HG02973 (cell line): ENCODE data around the gene MORN1.
"Not testable (repeated sequence)": the region's sequence is repeated elsewhere in the genome, so short reads cannot be mapped to it uniquely, and the experiment has no call there.

ENCODE experiments used
- ATAC-seq: cut with Tn5 transposase; IDR thresholded peaks from one replicate; pipeline ENCODE4 v1.9.1; 2021; ENCODE audit warnings: moderate library complexity; ENCODE audit not compliant: unreplicated experiment

MORN1 gene

DNA sequence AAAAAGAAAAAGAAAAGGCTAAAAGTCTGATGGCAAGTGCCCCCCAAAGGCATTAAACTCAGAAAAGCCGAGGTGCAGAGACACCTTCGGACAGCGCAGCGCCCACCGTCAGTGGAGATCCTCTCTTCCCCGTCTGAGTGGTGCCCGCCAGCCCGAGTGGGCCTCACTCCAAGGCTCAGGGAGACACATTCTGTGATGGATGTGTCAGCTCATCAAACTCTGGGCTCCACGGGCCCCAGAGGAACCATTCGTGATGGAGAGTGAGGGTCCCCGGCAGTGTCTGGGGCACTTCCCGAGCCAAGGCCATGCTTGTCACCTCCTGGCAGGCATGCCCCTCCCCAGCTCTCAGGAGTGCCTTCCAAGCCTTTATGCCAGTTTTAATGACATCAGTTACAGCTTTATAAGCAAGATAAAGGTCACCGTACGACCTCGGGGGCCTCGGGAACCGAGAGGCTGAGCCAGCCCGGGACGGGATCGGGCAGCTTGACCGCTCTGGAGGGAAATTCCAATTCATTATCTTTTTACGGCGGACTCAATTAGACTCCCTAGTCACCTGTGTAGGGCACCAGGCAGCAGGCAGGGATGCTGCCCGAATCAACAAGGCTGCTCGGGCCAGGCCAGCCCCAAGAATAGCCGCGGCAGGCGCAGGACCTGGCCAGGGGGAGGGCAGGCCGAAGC lies 49.5 kb downstream of the MORN1 start:
- no peak for ATAC-seq

DNA sequence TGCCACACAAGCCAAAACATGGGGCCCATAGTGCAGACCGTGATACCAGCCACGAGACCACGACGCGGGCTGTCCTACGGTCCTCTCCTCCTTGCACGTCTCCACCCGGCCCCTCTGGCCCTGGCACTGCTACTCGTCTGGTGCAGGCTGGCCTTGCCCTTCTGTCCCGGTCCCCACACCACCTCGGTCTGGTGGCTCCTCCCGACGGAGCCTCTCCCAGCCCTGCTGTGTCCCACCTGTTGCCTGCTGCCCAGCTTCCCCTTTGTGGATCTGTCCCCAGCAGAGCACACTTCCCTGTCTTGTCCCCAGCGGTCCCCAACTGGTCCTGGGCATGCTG lies 50.5 kb downstream of the MORN1 start:
- ATAC-seq = no peak

GRCh38 chr1:2340086-2340917 lies 51.1 kb downstream of the MORN1 start:
- ATAC-seq = no peak

- no peak for ATAC-seq
These were observed 51.9 kb downstream of the MORN1 start for GRCh38 chr1:2339206-2340085.

GRCh38 chr1:2337501-2337900 lies 53.9 kb downstream of the MORN1 start:
- ATAC-seq = no peak

DNA sequence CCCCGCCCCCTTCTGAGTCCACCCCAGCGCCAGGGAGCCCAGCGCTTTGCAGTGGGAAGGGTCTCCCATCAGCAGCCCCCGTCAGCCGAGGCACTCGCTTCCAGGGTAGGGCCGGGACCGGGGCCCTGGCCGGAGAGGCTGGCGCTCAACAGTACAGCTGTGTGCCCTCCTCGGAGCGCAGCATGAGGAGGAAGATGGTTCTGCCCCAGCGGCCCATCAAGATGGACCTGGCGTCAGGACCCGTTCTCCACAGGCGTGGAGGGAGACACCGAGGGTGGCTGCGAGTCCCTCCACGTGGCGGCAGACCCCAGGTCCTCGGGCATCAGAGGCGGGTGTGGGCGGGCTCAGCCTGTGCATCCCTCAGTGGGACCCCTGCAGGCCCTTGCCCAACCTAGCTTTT lies 54.3 kb downstream of the MORN1 start:
- ATAC-seq = no peak

DNA sequence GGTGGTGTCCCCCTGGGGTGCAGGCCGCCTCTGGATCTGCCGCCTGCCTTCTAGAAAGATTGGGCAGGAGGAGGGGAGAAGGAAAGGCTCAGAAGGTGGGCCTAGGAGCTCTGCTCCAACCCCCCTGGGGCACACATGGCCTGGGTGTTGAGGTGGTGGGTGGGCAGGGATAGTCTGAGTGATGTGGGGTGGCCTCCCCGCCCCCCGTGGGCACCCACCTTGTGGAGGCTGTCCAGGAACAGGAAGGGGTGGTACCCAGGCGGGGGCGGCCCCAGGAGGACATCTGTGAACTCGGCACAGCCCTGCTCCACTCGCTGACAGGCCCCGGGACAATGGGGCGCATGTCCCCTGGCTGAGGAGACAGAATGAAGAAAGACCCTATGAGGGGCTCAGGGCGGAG lies 54.9 kb downstream of the MORN1 start:
- no peak for ATAC-seq

DNA sequence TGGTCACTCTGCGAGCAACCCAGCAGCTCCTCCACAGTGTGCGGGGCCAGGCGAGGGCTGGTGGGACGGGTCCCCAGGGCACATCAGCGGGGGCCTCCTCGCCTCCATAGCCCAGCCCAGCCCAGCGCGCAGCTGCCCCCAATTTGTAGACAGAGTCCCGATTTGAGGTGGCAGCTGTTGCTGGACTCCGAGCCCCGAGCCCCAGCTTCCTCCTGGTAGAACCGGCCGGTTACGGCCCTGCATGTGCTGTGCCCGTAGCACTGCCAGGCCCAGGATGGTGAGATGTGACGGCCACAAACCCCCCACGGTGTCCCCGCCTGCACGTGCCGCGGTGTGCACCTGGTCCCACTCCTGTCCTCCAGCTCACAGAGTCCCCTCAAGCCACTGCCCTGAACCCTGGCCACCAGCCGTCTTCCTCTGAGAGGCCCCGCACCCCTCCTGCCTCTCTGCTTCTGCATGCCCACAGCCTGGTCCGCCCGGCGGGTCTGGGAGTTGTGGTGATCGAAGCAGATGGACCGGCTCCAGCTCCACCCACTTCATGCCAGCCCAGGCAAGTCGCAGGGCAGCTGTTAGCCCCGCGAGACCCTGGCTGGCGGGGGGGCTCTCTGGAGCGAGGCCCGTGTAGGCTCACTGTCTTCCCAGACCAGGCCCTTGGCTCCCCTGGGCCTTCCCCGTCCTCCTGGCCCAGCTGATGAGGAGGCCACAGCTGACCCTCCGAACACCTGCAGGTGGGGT lies 55.5 kb downstream of the MORN1 start:
- ATAC-seq = no peak

DNA sequence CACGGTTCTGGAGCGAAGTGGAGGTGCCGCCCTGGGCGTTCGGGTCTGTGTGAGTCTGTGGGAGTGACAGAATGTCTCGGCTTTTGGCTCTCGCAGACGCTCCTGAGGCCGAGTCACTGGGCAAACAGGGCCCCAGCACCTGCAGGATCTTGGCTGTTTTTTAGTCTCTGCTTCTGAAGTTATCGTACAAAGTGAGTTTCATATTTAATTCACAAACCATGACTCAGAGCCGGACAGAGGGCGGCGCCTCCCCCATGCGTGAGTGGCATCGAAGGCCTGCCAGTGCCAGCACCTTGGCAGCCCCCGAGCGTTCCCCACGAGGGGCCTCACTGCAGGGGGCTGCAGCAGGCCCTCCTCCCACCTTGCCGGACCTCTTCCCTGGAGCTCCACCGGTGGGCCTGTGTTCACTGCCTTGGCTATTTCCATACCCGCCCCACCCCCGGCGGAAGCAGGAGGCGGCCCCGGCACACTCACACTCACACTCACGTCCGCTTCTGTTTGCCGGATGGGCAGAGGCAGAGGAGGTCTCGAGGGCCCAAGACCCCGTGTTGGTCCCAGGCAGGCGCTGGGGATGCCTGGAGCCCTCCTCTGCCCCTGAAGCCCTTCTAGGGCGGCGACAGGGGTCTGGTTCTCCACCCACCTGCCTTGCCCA lies 56.3 kb downstream of the MORN1 start:
- no peak for ATAC-seq

DNA sequence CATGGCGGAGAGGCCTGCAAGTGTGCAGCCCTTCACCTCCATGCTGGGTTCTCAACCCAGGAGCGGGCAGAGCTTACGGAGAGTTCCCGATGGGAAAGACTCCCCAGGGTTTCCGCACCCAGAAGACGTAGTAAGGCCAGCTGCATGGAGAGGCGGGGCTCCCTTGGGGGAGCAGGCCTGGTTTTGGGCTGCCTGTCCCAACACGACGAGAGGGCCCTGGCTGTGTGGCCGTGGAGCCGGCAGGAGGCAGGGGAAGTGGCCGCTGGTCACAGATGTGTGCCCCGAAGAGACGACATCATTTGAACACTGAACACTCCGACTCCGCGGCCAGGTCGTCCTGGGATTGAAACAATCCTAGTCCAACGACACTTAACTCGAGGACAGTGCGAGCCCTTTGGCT lies 57.0 kb downstream of the MORN1 start:
- ATAC-seq = no peak

DNA sequence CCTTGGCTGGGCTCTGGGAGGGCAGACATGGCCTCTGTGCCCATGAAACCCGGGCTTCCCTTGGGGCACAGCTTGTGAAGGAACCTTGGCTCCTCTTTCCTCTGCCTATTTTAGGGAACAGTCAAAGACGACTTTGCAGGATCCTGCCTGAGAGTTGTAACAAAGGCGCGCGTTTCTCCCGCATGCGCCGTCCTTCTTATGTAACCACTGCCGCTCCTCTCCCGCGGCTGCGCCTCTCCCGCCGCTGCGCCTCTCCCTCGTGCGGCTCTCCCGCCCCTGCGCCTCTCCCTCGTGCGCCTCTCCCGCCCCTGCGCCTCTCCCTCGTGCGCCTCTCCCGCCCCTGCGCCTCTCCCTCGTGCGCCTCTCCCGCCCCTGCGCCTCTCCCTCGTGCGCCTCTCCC lies 59.8 kb downstream of the MORN1 start:
- not testable (repeated sequence) for ATAC-seq

- no peak for ATAC-seq
These were observed 60.2 kb downstream of the MORN1 start for GRCh38 chr1:2331200-2331544.

DNA sequence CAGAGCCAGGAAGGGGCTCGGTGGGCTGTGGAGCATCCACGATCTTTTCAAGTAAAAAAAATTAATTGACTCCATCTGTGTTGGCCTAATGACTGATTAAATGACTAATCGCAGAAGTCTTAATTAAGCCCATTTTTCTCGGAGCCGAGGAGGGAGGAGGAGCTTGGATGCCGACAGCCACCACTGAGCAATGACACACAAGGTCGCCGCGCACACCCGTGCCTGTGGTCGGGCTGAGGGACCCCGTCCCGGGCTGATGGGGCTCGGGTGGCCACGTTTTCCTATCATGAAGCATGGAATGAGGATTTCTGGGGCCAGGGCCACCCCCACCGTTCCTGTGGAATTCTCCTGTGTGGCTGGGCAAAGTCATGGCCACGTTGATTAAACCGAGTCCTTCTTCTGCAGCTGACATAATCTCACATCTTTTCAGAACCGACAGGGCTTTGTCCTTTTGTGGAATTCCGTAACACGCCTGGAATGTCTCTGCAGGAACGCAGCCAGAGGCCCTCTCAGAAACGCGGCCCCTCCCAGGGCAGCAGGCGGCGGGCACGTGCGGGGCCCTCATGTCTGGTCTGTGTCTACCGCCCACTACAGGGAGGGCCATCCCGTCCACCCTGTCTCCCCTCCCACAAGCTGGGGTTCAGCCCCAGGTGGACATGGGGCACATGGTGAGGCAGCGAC lies 60.7 kb downstream of the MORN1 start:
- ATAC-seq = no peak

DNA sequence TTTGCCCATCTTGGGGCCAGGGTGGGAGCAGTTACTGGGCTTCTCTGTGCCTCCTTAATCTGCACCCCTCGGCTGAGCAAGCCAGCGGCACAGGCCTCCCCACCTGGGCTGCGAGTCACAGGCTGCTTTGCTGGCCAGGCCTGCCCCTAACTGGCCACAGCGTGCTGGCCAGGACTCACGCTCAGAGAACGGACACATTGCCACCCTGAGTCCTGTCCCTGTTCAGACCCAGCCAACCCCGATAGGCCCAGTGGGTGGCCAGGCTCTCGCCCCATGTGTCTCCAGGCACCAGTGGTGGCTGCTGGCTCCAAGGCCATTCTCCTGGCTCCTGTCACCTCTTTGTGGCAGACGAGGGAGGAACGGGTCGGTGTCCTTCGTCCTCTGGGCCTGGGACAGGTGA lies 61.3 kb downstream of the MORN1 start:
- no peak for ATAC-seq

DNA sequence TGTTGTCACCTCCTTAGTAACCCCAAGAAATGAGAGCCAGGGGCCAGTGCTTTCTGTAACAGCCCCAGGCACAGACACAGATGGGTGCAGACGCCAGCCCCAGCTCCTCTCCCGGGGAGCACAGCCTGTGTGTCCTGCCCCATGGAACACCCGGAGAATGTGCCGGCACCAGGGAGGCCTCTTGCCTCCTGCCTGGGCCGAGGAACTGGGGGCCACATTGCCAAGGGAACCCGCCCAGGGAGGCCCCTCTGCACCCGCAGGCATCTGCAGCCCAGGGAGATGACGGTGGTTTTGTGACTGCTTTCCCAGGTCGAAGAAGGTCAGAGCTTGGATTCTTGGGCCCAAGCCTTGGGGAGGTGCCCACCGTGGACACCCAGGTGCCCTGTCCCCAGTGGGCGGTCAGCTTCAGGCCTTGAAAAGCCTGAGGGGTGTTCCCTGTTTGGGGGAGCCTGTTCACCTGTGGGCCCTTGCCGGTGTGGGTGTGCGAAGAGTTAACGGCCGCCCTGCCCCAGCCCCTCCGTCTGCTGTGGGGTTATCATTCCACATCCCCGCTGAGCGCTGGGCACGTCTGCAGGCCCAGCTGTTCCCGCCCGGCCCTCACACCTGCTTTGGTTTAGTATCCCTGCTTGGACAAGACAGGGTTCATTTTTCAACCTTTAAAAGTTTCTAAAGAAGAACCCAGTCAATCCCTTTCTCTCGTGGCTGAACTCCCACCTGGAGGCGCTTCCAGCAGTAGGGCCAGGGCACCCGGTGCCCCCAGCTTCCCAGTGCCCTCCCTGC lies 62.5 kb downstream of the MORN1 start:
- no peak for ATAC-seq

DNA sequence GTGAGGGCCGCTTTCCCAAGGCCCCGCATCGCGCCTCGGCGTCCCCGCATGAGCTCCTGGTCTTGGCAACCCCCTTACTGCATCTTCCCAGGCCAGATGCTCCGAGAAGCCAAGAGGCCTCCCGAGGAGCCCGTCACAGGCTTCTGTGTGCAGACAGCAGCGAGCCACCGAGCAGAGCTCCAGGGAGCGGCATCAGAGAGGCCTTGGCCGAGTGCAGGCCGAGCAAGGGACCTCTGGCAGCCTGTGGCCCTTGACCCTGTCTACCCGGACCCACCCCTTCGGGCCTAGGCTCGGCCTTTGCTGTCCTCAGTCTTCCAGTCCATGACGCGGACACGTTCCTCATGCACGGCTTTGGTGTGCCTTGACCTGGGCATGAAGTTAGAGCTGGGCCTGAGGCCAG lies 63.5 kb downstream of the MORN1 start:
- ATAC-seq = no peak

- not testable (repeated sequence) for ATAC-seq
These were observed 64.2 kb downstream of the MORN1 start for GRCh38 chr1:2327162-2327561.

DNA sequence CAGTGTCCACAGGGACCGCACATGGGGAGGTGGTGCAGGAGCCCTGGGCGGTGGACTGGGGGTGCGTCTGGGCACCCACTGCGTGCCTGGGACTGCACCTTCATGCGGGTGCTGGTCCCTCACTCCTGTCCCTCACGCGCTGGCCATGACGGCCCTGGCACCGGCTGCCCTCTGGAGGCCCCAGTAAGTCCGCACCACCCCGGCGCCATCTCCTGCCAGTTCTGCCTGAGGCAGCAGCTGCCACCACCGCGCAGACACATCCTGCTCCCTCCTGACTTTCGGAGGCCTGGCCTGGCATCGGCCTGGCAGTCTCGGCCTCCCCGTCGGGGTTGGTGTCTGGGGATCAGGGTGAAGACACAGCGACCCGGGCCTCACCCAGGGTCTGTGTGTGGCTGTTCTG lies 64.8 kb downstream of the MORN1 start:
- no peak for ATAC-seq
